Measurements from ENCODE around the gene NIM1K.

DNA sequence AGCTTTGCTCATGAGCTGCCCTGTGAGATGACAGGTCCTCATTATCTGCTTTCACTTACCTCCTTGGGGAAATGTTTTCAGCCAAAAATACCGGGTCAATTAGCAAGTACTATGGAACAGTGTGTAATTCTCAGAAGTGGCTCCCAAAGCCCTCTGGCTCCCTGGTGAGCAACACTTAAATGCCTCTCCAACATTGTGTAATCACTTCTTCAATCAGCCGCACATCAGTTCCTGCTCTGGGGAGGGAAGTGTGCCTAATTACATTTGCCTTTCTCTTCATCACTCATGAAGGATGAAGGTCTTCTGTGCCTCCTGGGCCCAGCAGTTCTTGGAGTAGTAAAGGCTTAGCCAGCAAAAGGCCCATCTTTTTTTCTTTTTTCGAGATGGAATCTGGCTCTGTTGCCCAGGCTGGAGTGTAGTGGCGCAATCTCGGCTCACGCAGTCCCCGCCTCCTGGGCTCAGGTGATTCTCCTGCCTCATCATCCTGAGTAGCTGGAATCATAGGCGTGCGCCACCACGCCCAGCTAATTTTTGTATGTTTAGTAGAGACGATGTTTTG lies 23.1 kb downstream of the NIM1K start:
- TF ChIP-seq, protein P1, sequence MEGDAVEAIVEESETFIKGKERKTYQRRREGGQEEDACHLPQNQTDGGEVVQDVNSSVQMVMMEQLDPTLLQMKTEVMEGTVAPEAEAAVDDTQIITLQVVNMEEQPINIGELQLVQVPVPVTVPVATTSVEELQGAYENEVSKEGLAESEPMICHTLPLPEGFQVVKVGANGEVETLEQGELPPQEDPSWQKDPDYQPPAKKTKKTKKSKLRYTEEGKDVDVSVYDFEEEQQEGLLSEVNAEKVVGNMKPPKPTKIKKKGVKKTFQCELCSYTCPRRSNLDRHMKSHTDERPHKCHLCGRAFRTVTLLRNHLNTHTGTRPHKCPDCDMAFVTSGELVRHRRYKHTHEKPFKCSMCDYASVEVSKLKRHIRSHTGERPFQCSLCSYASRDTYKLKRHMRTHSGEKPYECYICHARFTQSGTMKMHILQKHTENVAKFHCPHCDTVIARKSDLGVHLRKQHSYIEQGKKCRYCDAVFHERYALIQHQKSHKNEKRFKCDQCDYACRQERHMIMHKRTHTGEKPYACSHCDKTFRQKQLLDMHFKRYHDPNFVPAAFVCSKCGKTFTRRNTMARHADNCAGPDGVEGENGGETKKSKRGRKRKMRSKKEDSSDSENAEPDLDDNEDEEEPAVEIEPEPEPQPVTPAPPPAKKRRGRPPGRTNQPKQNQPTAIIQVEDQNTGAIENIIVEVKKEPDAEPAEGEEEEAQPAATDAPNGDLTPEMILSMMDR (IDR thresholded peaks at IDR 0.05 in 4 of 5, conservative IDR thresholded peaks at IDR 0.05 in 1 of 5) = no peak
- TF ChIP-seq POLR2A (IDR thresholded peaks at IDR 0.05) = no peak

Measured in gastrocnemius medialis (tissue), 4 donors.